Measurements from ENCODE around the gene MNX1. TPM values are rescaled to one million over a fixed set of nuclear protein-coding genes. Genes with fewer than 3 reads are reported as not detected.

MNX1 gene
- total RNA-seq, 2 experiments from 2014 or later: not detected

DNA sequence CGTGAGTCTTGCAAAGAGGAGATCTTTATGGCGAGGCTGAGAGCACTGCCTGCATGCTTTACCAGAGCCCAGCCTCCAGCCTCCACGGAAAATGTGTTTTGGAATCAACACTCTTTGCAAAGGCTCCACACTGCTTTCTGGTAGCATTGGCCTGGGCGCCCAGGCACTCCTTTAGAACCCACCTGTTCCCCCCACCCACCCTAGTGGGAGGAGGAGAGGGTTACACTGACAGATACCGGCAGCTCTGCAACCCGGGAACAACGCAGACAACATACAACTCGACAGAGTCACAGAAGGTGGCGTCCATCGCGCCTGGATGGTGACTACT is 5.5 kb upstream of the MNX1 start:
- H3K27ac Mint-ChIP-seq: no peak overlapping the region
- H3K4me1 Mint-ChIP-seq: peaks cover 23% of the 10 kb centered on the region
- peak overlapping the region; percentile 24 for H3K4me3 Mint-ChIP-seq
- CTCF ChIA-PET: interaction anchor here (0.8 kb wide), 1 partner anchor 23 kb away, joined by 3 read pairs; no protein-coding TSS in a partner anchor
- H3K27me3 Mint-ChIP-seq: peaks cover 88% of the 10 kb centered on the region
- H3K36me3 Mint-ChIP-seq: peaks cover 2% of the 10 kb centered on the region
- H3K9me3 Mint-ChIP-seq (ENCODE audit: low read depth): no peaks in the 10 kb centered on the region
- DNase-seq (no peak), ATAC-seq (no peak)

DNA sequence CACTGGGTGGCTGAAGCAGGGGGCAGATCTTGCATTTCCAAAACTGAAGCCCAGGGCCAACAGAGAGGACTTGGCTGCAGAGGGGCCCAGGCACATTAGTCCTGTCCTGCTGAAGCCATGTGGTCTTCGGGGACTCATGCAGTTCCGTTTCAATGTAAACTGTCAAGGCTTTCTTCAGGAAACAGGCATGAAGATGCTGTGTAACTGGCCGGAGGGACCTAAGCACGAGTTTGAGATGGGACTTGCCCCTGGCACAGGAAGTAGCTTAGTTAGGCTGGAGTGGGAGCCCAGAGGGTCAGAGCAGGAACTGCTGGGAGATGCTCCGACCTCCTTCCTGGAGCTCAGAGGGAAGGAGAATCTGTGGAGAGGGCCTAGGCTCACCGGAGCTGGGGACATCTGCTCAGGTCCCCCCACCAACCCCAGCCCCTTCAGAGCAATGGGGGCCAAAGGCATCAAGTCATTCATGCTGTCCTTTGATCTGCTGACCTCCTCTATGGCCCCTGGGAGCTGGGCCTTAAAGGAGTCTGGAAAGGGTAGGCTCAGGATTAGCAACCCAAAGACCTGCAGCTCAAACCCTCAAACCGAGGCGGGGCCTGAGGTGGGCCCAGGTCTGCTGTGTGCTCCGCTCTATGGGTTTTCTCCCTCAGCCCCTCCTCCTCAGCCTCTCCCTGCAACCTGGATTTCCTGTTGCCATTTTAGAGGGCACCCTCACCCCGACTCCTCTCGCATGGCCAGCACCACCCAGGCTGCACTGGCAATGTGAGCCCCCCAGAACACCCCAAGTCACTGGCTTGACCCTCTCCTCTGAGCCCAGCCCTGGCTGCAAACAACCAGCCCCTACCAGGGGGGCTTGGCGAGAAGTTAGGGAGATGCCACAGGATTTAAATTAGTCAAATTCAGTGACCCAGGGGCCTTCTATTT is 4.4 kb upstream of the MNX1 start:
- no peak for DNase-seq
- ATAC-seq: no peak
- Mint-ChIP-seq H3K4me1 (peaks cover 23% of the 10 kb centered on the region), H3K4me3 (no peak overlapping the region), H3K9me3 (ENCODE audit: low read depth) (no peaks in the 10 kb centered on the region), H3K27ac (no peak overlapping the region), H3K36me3 (peaks cover 2% of the 10 kb centered on the region), H3K27me3 (peaks cover 83% of the 10 kb centered on the region)
- CTCF ChIA-PET: no interaction called here

DNA sequence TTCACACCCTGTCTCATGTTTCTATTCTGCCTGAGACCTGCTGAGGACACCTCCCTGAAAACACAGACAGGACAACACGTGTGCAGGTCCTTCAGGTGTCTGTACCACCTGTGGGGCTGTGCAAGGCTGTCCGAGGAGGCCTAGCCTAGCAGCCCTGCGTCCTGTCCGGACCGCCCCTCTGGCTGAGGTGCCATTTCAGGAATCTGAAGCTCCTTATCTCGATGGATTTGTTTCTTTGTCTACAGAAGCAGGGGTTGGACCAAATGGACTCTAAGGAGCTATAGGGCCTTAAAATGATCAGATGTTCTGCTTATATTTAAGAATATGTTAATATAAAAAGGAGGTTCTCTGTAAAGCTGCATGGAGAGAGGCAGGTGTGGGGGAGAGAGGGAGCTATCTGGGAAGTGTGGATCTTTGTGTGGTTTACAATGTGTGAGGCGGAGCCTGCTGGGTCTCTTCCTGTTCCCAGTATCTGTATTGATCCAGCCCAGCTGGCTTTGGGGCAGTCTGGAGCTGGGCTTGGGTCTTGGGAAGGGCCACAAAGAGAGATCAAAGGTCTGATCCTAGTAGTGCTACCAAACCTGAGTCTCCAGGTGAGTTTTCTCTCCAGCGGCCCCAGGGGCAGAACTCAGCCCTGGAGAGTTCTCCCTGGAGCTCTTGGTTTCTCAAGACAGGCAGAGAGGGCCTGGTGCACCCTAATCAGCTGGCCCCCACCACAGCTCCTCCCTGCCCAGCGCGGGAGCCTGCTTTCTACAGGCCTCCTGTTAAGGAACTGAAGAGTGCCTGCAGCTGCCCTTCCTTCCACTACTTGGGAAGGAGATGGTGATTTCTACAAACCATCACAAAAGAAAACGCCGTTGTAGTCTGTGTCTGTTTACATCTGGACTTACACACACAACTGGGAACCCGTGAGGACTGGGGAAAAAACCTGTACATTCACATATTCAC is 3.4 kb upstream of the MNX1 start:
- CTCF ChIA-PET: no interaction called here

GRCh38 chr7:157013101-157013500 is 2.6 kb upstream of the MNX1 start:
- ATAC-seq (no peak), DNase-seq (no peak)
- Mint-ChIP-seq H3K36me3 (no peaks in the 10 kb centered on the region), H3K9me3 (ENCODE audit: low read depth) (no peaks in the 10 kb centered on the region), H3K27ac (no peak overlapping the region), H3K27me3 (peaks cover 84% of the 10 kb centered on the region), H3K4me1 (peaks cover 20% of the 10 kb centered on the region), H3K4me3 (no peak overlapping the region)
- CTCF ChIA-PET: no interaction called here

More for the DNA sequence above, 3.4 kb upstream of the MNX1 start:
- no peak overlapping the region for H3K27ac Mint-ChIP-seq
- H3K9me3 Mint-ChIP-seq (ENCODE audit: low read depth): no peaks in the 10 kb centered on the region
- DNase-seq (no peak), ATAC-seq (no peak)
- peaks cover 23% of the 10 kb centered on the region for H3K4me1 Mint-ChIP-seq
- H3K4me3 Mint-ChIP-seq: no peak overlapping the region
- peaks cover 2% of the 10 kb centered on the region for H3K36me3 Mint-ChIP-seq
- peaks cover 82% of the 10 kb centered on the region for H3K27me3 Mint-ChIP-seq

DNA sequence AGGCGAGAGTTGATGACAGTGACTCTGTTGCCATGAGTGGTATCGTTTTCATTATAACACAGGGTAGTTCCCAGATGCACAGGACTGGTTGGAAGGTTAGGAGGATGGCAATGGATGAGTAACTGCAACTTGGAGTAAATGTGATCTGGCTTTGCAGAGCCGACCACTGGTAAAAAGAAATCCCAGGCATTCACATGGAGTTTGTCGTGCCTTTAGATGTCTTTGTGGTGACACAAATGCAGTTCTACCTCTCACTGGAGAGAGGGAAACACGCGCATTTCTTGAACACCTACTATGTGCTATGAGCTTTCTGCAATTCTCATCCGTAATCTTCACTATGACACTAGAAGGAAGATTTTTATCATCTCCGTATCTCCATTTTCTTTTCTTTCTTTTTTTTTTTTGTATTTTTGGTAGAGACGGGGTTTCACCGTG is 1.7 kb upstream of the MNX1 start:
- no peak overlapping the region for H3K4me3 Mint-ChIP-seq
- H3K36me3 Mint-ChIP-seq: no peaks in the 10 kb centered on the region
- H3K27ac Mint-ChIP-seq: no peak overlapping the region
- H3K9me3 Mint-ChIP-seq (ENCODE audit: low read depth): no peaks in the 10 kb centered on the region
- H3K4me1 Mint-ChIP-seq: peaks cover 20% of the 10 kb centered on the region
- ATAC-seq: no peak
- DNase-seq: no peak
- H3K27me3 Mint-ChIP-seq: peaks cover 86% of the 10 kb centered on the region
- CTCF ChIA-PET: no interaction called here

GRCh38 chr7:157011333-157012112 is 1.1 kb upstream of the MNX1 start:
- Mint-ChIP-seq H3K4me1 (peaks cover 16% of the 10 kb centered on the region), H3K36me3 (no peaks in the 10 kb centered on the region), H3K9me3 (ENCODE audit: low read depth) (no peaks in the 10 kb centered on the region), H3K27ac (peak overlapping the region; percentile 24), H3K27me3 (peaks cover 85% of the 10 kb centered on the region), H3K4me3 (no peak overlapping the region)
- CTCF ChIA-PET: no interaction called here
- DNase-seq (no peak), ATAC-seq (no peak)

DNA sequence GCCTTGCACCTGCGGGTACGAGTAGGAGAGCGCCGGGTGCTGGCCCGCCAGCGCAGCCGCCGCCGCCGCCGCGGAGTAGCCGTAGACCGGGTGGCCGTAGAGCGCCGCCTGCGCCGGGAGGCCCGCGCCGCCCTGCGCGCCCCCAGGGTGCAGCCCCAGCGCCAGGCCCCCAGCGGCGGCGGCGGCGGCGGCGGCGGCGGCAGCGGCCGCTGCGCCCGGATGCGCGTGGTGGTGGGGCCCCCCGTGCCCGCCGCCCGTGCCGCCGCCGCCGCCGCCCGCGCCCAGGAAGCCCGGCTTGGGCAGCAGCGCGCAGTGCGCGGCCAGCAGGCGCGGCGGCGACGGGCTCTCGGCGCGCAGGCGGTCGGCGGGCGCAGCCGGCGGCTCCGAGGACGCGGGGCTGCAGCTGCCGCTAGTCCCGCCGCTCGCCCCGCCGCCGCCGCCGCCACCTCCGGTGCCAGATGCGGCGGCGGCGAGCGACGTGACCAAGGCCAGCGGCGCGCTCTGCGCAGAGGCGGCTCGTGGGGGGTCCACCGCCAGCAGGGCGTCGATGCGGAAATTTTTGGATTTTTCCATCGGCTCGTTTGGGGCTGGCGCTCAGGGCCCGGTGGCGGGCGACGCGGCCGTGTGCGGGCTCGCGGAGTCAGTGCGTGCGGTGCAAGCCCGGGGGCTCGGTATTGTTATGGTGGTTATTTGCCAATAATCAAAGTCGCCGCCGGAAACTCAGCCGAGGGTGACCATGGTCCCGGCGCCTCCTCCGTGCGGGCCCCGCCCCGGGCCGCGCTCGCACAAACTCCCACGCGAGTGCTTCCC is 480 bp downstream of the MNX1 start:
- Mint-ChIP-seq H3K4me3 (no peak overlapping the region), H3K36me3 (no peaks in the 10 kb centered on the region), H3K9me3 (ENCODE audit: low read depth) (no peaks in the 10 kb centered on the region), H3K27ac (no peak overlapping the region), H3K27me3 (peaks cover 83% of the 10 kb centered on the region), H3K4me1 (peaks cover 11% of the 10 kb centered on the region)
- no peak for DNase-seq
- ATAC-seq: no peak
- CTCF ChIA-PET: no interaction called here

DNA sequence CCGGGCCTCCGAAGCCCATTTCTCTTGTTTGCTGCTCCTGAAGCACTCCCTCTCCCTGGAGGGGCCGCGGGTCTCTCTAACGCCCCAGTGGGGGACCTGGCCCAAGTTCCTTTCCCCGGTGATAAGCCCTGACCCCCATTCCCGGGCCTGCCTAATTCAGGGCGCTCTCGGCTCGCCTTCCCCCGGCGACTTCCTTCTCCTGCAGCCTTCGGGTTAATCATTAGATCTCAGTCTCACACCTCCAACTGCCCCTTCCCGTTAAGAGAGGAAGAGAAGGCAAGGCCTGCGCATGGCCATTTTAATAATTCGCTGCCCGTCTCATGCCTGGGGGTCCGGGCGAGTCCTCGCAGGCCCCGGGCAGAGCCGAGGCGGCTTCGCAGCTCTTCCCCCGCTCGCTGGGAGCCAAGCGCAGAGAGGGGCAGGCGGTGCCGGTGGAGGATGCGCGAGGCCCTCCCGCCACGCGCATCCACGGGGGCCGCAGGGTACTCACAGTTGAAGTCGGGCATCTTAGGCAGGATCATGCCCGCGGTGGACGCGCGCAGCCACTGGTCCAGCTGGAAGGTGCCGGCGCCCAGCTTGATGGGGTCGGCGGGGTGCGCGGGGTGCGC is 1.2 kb downstream of the MNX1 start:
- Mint-ChIP-seq H3K36me3 (no peaks in the 10 kb centered on the region), H3K27me3 (peaks cover 83% of the 10 kb centered on the region), H3K4me1 (peaks cover 18% of the 10 kb centered on the region), H3K9me3 (ENCODE audit: low read depth) (no peaks in the 10 kb centered on the region), H3K4me3 (no peak overlapping the region), H3K27ac (peak overlapping the region; percentile 45)
- DNase-seq (no peak), ATAC-seq (no peak)
- CTCF ChIA-PET: no interaction called here

DNA sequence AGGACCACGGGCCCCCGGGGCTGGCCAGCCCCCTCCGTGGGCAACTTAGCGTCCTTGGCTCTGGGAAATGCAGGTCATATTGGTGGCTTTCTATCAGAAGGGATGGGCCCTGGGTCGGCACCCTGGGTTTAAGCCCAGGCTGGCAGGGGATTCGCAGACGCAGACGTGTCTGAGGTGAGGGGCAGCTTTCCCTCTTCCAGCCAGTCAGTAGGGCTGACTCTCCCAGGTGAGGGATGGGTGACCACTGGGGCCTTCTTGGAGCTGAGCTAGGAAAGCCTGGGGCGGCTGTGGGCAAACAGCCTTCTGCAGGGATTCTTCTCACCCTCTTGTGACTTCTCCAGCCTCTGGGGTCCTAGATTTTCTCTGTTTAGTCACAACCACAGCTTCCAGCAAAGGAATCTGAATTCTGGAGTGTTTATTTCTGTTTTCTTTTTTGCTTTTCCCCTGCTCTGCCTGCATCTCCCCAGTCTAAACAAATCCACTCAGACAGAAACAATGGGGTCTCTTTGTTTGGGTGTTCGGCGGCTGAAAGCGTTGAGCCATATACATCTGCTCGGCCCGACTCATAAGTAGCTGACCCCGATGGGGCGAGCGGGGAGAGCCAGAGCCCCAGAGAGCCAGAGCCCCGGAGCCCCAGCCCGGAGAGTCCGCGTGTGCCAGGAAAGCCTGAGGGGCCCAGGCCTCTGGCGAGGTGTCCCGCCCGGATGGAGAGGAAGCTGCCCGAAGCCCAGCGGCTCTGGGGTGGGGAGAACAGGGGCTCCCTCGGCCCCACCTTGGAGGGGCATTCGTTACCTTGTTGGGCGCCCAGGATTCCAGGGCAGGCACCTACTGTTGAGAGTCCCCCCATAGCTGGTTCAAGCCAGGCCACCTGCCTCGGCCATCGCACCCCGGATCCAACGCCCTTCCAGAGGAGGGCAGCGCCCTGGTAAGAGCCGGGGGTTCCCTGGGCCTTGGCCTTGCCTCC is 2.0 kb downstream of the MNX1 start:
- H3K9me3 Mint-ChIP-seq (ENCODE audit: low read depth): no peaks in the 10 kb centered on the region
- no peaks in the 10 kb centered on the region for H3K36me3 Mint-ChIP-seq
- no peak overlapping the region for H3K27ac Mint-ChIP-seq
- ATAC-seq (no peak), DNase-seq (no peak)
- CTCF ChIA-PET: no interaction called here
- no peak overlapping the region for H3K4me3 Mint-ChIP-seq
- peaks cover 18% of the 10 kb centered on the region for H3K4me1 Mint-ChIP-seq
- peaks cover 83% of the 10 kb centered on the region for H3K27me3 Mint-ChIP-seq

- CTCF ChIA-PET: no interaction called here
- H3K27me3 Mint-ChIP-seq: peaks cover 80% of the 10 kb centered on the region
- H3K9me3 Mint-ChIP-seq (ENCODE audit: low read depth): no peaks in the 10 kb centered on the region
- no peak for DNase-seq
- no peak overlapping the region for H3K27ac Mint-ChIP-seq
- H3K36me3 Mint-ChIP-seq: no peaks in the 10 kb centered on the region
- H3K4me1 Mint-ChIP-seq: peaks cover 18% of the 10 kb centered on the region
- H3K4me3 Mint-ChIP-seq: no peak overlapping the region
- no peak for ATAC-seq
Observed at GRCh38 chr7:157007470-157008066, 2.9 kb downstream of the MNX1 start.

- Mint-ChIP-seq H3K36me3 (no peaks in the 10 kb centered on the region), H3K27ac (no peak overlapping the region), H3K27me3 (peaks cover 79% of the 10 kb centered on the region), H3K4me1 (peaks cover 19% of the 10 kb centered on the region), H3K4me3 (no peak overlapping the region), H3K9me3 (ENCODE audit: low read depth) (no peaks in the 10 kb centered on the region)
- no peak for DNase-seq
- ATAC-seq: no peak
- CTCF ChIA-PET: no interaction called here
Observed at GRCh38 chr7:157006829-157007469, 3.5 kb downstream of the MNX1 start.

Measured in activated CD8-positive, alpha-beta memory T cell treated with anti-CD3 and anti-CD28 coated beads, Interleukin-2, amount 10 ng/mL, durations not matched to agents 7 days and 5 days (primary cell).